ENCODE results near the gene GLIPR2.

The GLIPR2 gene

DNA sequence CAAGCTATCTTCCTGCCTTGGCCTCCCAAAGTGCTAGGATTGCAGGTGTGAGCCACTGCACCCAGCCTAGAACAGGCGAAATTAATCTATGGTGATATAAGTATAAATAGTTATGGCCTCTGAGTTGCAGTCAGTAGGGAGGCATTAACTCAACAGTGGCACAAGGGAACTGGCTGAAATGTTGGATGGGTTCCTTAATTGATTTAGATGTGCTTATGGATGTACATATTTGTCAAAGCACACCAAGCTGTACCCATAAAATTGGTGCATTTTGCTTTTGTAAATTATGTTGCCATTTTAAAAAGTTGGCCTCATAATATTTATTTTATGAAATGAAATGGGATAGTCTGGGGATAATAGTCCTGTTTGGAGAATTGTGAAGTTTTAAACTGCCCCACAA lies 36.8 kb upstream of the GLIPR2 start:
- TF ChIP-seq ZNF529 (tag by site-specific recombination; IDR thresholded peaks at IDR 0.05; ENCODE audit: insufficient replicate concordance): no peak
- TF ChIP-seq, protein P1, sequence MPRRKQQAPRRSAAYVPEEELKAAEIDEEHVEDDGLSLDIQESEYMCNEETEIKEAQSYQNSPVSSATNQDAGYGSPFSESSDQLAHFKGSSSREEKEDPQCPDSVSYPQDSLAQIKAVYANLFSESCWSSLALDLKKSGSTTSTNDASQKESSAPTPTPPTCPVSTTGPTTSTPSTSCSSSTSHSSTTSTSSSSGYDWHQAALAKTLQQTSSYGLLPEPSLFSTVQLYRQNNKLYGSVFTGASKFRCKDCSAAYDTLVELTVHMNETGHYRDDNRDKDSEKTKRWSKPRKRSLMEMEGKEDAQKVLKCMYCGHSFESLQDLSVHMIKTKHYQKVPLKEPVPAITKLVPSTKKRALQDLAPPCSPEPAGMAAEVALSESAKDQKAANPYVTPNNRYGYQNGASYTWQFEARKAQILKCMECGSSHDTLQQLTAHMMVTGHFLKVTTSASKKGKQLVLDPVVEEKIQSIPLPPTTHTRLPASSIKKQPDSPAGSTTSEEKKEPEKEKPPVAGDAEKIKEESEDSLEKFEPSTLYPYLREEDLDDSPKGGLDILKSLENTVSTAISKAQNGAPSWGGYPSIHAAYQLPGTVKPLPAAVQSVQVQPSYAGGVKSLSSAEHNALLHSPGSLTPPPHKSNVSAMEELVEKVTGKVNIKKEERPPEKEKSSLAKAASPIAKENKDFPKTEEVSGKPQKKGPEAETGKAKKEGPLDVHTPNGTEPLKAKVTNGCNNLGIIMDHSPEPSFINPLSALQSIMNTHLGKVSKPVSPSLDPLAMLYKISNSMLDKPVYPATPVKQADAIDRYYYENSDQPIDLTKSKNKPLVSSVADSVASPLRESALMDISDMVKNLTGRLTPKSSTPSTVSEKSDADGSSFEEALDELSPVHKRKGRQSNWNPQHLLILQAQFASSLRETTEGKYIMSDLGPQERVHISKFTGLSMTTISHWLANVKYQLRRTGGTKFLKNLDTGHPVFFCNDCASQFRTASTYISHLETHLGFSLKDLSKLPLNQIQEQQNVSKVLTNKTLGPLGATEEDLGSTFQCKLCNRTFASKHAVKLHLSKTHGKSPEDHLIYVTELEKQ (tag by site-specific recombination; IDR thresholded peaks at IDR 0.05; ENCODE audit: borderline replicate concordance): no peak
- TF ChIP-seq ZNF571 (tag by site-specific recombination; IDR thresholded peaks at IDR 0.05): no peak
- no peaks in the 10 kb centered on the region for H3K9me3 ChIP-seq (ENCODE audit: control insufficient read depth, insufficient read depth, low read depth, low read length)
- no peaks in the 10 kb centered on the region; a peak in 1 of 3 replicates for H3K36me3 ChIP-seq (ENCODE audit: control insufficient read depth in 2 of 2, insufficient read depth in 1 of 2, low read length in 2 of 2)
- no peak overlapping the region for H3K4me3 ChIP-seq (ENCODE audit: low read depth, low read length)
- ChIA-PET POLR2A (interaction anchor here (0.7 kb wide), 1 partner anchor 67 kb away, joined by 3 read pairs; no protein-coding TSS in a partner anchor), CTCF (interaction anchor here (4.8 to 8.5 kb wide), 2 partner anchors 8 to 67 kb away, joined by 37 to 172 read pairs; partner anchors contain the start of gene CCIN)
- H3K4me1 ChIP-seq (ENCODE audit: control insufficient read depth, insufficient read depth, low read length): no peaks in the 10 kb centered on the region
- no peak overlapping the region for H3K27ac ChIP-seq (ENCODE audit: extremely low read depth, low read depth, low read length)

DNA sequence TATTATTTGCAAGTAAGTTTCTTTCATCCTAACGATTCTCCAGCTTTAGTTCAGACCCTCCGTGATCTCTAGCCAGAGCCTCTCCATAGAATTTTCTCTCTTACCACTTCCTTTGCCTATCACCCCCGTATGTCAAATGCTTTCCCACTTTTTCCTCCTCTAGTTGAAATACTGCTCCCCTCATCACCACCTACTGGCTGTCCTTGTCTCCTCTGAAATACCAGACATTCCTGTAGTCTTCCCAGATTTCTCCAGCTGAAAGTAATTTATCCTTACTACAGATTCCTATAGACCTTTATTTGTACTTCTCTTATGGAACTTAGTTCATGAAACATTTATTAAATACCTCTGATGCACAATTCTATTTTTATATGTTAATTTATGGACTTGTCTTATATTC lies 36.0 kb upstream of the GLIPR2 start:
- POLR2A ChIA-PET: interaction anchor here (3.8 kb wide), 1 partner anchor 90 kb away, joined by 18 read pairs; the partner anchor contains the start of gene CLTA
- TF ChIP-seq ZNF223 (tag by site-specific recombination; IDR thresholded peaks at IDR 0.05): no peak
- TF ChIP-seq ZNF514 (tag by site-specific recombination; IDR thresholded peaks at IDR 0.05): no peak
- TF ChIP-seq ZNF354C (tag by site-specific recombination; IDR thresholded peaks at IDR 0.05; ENCODE audit: borderline replicate concordance, low read depth): no peak
- TF ChIP-seq, protein P2, sequence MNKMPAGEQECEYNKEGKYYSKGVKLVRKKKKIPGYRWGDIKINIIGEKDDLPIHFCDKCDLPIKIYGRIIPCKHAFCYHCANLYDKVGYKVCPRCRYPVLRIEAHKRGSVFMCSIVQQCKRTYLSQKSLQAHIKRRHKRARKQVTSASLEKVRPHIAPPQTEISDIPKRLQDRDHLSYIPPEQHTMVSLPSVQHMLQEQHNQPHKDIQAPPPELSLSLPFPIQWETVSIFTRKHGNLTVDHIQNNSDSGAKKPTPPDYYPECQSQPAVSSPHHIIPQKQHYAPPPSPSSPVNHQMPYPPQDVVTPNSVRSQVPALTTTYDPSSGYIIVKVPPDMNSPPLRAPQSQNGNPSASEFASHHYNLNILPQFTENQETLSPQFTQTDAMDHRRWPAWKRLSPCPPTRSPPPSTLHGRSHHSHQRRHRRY (tag by site-specific recombination; IDR thresholded peaks at IDR 0.05): no peak
- TF ChIP-seq HOXC10 (CRISPR knock-in tag; IDR thresholded peaks at IDR 0.05): no peak
- TF ChIP-seq ZNF121 (tag by site-specific recombination; IDR thresholded peaks at IDR 0.05): no peak
- no peak for TF ChIP-seq OVOL3 (tag by site-specific recombination; IDR thresholded peaks at IDR 0.05)
- H3K4me1 ChIP-seq (ENCODE audit: control insufficient read depth, insufficient read depth, low read length): no peaks in the 10 kb centered on the region
- no peaks in the 10 kb centered on the region for H3K9me3 ChIP-seq (ENCODE audit: control insufficient read depth, insufficient read depth, low read depth, low read length)
- H3K36me3 ChIP-seq (ENCODE audit: control insufficient read depth in 2 of 2, insufficient read depth in 1 of 2, low read length in 2 of 2): no peaks in the 10 kb centered on the region; a peak in 1 of 3 replicates
- H3K4me3 ChIP-seq (ENCODE audit: low read depth, low read length): no peak overlapping the region
- CTCF ChIA-PET: interaction anchor here (0.7 to 8.5 kb wide), 6 partner anchors 9 to 310 kb away, joined by 3 to 172 read pairs (median 3); partner anchors contain the start of gene CCIN
- no peak overlapping the region for H3K27ac ChIP-seq (ENCODE audit: extremely low read depth, low read depth, low read length)

DNA sequence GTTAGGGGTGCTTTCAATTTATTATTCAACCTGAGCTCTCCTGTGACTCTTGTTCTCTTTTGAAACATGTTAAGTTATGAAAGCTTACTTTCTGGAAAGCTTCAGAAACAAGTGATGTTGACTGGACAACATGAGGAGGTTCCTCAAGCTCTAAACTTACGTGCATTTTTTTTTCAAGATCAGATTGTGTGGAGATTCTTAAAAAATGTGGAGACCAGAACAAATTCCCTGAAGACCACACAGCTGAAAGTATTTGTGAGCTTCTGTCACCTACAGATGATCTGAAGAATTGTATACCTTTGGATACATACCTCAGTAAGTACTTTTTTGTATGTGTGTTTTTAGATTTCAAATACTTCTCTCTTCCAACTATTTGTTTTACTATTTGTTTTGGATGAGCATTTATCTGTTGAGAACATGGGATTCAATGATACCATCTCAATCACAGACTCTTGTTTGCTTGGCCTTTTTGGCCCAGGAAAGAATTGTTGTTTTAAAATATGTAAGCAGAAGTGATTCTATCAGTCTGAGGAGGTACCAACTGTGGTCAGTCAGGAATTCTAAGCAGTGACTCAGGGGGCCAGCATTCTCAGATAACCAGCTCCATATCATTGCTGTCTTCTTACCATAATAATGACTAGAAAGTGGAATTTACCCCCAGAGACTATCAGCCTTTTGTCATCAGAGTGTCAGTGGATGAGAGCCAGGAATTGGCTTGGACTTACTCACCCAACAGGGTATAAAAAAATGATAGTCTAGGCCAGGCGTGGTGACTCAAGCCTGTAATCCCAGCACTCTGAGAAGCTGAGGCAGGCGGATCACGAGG lies 34.4 kb upstream of the GLIPR2 start:
- no peaks in the 10 kb centered on the region for H3K9me3 ChIP-seq (ENCODE audit: control insufficient read depth, insufficient read depth, low read depth, low read length)
- POLR2A ChIA-PET: interaction anchor here (0.5 to 3.8 kb wide), 7 partner anchors 35 to 290 kb away, joined by 3 to 18 read pairs (median 5); partner anchors contain the start of genes CLTA and GLIPR2
- CTCF ChIA-PET: interaction anchor here (0.5 to 8.5 kb wide), 48 partner anchors 11 to 903 kb away, joined by 3 to 172 read pairs (median 4); partner anchors contain the start of genes CCIN, CLTA and GLIPR2
- TF ChIP-seq GLIS1 (tag by site-specific recombination; IDR thresholded peaks at IDR 0.05) (peak; percentile 60), ZNF664 (tag by site-specific recombination; IDR thresholded peaks at IDR 0.05) (no peak)
- no peaks in the 10 kb centered on the region for H3K4me1 ChIP-seq (ENCODE audit: control insufficient read depth, insufficient read depth, low read length)
- H3K36me3 ChIP-seq (ENCODE audit: control insufficient read depth in 2 of 2, insufficient read depth in 1 of 2, low read length in 2 of 2): no peaks in the 10 kb centered on the region; a peak in 1 of 3 replicates
- H3K4me3 ChIP-seq (ENCODE audit: low read depth, low read length): no peak overlapping the region
- H3K27ac ChIP-seq (ENCODE audit: extremely low read depth, low read depth, low read length): no peak overlapping the region

Measured in HEK293 (cell line).